Measurements from ENCODE around the gene CLCN5.

DNA sequence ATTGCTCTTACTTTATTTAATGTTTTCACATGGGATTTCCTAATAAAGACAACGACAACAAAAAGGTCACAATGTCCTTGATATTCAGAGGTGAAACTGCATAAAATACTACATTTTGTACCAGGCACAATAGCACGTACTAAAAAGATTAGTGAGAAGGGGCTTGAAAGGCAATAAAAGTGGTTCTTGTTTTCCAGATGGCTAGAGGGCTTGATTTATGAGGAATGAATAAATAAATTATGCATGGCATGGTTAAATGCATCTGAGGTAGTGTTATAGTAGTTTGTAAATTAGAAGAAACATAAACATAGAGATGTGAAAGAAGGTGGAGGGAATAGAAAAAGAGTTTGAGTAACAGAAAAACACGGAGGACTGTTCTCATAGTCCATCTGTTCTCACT is 123.4 kb downstream of the CLCN5 start:
- TF ChIP-seq, protein P1, sequence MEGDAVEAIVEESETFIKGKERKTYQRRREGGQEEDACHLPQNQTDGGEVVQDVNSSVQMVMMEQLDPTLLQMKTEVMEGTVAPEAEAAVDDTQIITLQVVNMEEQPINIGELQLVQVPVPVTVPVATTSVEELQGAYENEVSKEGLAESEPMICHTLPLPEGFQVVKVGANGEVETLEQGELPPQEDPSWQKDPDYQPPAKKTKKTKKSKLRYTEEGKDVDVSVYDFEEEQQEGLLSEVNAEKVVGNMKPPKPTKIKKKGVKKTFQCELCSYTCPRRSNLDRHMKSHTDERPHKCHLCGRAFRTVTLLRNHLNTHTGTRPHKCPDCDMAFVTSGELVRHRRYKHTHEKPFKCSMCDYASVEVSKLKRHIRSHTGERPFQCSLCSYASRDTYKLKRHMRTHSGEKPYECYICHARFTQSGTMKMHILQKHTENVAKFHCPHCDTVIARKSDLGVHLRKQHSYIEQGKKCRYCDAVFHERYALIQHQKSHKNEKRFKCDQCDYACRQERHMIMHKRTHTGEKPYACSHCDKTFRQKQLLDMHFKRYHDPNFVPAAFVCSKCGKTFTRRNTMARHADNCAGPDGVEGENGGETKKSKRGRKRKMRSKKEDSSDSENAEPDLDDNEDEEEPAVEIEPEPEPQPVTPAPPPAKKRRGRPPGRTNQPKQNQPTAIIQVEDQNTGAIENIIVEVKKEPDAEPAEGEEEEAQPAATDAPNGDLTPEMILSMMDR (IDR thresholded peaks at IDR 0.05; ENCODE audit: insufficient read depth, low read length, poor library complexity, severe bottlenecking): no peak
- no peak for TF ChIP-seq EZH2phosphoT487 (conservative IDR thresholded peaks at IDR 0.05; ENCODE audit: low read length)

All from SU-DHL-6 (cell line).